ENCODE data around the gene HOXD9. TPM values are rescaled to one million over a fixed set of nuclear protein-coding genes. Genes with fewer than 3 reads are reported as not detected.

Gene HOXD9
- total RNA-seq, 1 donor from 2014 or later = not detected

DNA sequence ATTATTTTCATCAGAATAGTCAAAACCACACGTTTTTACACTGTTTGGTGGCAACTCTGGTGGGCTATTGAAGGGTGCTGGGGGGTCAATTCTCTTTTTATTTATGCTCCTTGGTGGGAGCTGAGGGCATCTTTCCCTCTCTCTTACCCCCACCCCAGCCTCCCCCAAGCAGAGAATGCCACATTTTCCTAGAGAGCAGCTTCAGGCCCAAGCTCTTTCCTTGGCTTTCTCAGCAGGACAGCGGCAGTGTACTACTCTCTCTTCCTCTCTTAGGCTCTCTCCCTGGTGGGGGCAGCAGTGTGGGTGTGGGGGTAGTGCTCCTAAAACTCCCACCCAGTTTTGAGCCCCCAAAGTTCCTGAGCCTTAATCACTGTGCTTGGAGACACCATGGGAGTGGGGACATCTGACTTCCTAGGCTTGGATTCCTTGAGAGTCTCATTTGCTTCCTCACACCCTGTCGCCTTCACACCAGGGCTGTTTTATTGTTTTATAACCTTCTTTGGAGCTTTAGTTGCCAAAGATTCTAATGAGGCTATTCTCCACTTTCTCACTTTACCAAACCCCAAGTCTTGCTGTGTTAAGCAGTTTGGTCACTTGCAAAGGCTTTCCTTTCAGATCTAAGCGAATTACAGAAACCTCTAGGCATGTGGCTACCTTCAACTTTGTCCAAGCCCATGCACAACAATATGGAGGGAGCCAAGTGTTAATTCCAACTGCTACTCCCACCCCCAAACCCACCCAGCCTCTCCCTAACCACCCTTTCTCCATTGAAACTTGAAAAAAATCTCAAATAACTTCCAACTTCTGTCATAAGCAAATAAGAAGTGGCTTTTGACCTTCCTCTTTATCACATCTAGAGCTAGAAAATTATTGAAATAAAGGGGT lies 22.8 kb downstream of the HOXD9 start:
- H3K36me3 Mint-ChIP-seq (ENCODE audit: low read depth) = no peaks in the 10 kb centered on the region
- no peaks in the 10 kb centered on the region for H3K4me1 Mint-ChIP-seq (ENCODE audit: low read depth)
- H3K4me3 Mint-ChIP-seq (ENCODE audit: unreplicated experiment) = no peak overlapping the region
- H3K27me3 Mint-ChIP-seq (ENCODE audit: low read depth) = peaks cover 89% of the 10 kb centered on the region
- DNase-seq (ENCODE audit: low spot score) = no peak
- no peaks in the 10 kb centered on the region for H3K9me3 Mint-ChIP-seq (ENCODE audit: low read depth)
- no peak overlapping the region for H3K27ac Mint-ChIP-seq (ENCODE audit: unreplicated experiment)
- no peak for TF ChIP-seq CTCF (IDR thresholded peaks at IDR 0.05)

GRCh38 chr2:176146101-176146500 lies 23.6 kb downstream of the HOXD9 start:
- TF ChIP-seq CTCF (IDR thresholded peaks at IDR 0.05) = no peak
- no peaks in the 10 kb centered on the region for H3K4me1 Mint-ChIP-seq (ENCODE audit: low read depth)
- H3K27ac Mint-ChIP-seq (ENCODE audit: unreplicated experiment) = no peak overlapping the region

DNA sequence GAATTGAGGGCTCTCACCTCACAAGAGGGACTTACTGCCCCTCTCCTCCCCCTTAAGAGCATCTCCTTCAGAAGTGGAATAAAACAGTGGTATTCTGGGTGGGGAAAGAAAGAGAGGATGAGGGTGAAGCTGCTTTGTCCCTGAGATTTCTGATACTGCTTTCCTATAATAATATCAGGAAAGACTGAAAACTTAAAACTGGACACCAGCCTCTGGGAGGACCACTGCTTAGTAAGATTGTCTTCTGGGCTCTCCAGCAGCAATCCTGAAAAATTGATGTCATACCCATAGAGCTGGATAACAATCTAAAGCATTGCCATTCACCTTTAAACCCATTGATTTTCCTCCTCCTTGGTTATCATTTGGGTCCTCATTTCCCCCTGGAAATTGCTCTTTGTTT lies 24.1 kb downstream of the HOXD9 start:
- Mint-ChIP-seq H3K9me3 (ENCODE audit: low read depth) (no peaks in the 10 kb centered on the region), H3K27ac (ENCODE audit: unreplicated experiment) (no peak overlapping the region), H3K4me3 (ENCODE audit: unreplicated experiment) (no peak overlapping the region), H3K36me3 (ENCODE audit: low read depth) (no peaks in the 10 kb centered on the region), H3K4me1 (ENCODE audit: low read depth) (no peaks in the 10 kb centered on the region), H3K27me3 (ENCODE audit: low read depth) (peaks cover 91% of the 10 kb centered on the region)
- TF ChIP-seq CTCF (IDR thresholded peaks at IDR 0.05) = no peak
- DNase-seq (ENCODE audit: low spot score) = no peak

More at GRCh38 chr2:176146101-176146500, 23.6 kb downstream of the HOXD9 start:
- no peak overlapping the region for H3K4me3 Mint-ChIP-seq (ENCODE audit: unreplicated experiment)
- DNase-seq (ENCODE audit: low spot score) = no peak
- no peaks in the 10 kb centered on the region for H3K36me3 Mint-ChIP-seq (ENCODE audit: low read depth)
- no peaks in the 10 kb centered on the region for H3K9me3 Mint-ChIP-seq (ENCODE audit: low read depth)
- peaks cover 92% of the 10 kb centered on the region for H3K27me3 Mint-ChIP-seq (ENCODE audit: low read depth)

DNA sequence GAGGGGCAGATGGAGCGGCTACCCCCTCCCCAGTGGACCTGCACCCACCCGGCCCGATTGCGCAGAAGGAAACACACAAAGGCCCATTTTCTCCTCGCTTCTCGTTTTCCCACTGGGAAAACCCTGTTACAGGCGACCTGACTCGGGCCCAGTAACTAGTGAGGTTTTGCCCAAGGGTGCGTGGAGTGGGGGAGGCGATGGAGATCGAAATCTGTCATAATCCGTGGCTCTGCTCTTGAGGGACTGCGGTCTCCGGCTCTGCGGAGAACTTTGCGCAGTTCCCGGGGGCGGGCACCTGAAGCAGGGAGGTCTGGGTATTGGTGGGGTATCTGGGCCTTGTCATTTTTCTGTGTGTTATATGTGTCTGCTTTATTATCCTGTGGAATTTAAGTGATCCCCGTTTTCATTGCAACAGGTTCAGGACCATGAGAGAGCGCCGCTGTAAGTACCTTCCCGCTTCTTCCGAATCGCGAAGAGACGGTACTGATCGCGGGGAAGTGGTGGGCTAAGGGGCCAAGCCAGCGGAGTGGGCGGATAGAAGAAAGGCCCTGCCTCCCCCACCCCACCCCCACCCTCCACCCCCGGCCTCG lies 24.8 kb downstream of the HOXD9 start:
- Mint-ChIP-seq H3K27ac (ENCODE audit: unreplicated experiment) (no peak overlapping the region), H3K9me3 (ENCODE audit: low read depth) (no peaks in the 10 kb centered on the region), H3K27me3 (ENCODE audit: low read depth) (peaks cover 87% of the 10 kb centered on the region), H3K4me1 (ENCODE audit: low read depth) (no peaks in the 10 kb centered on the region), H3K4me3 (ENCODE audit: unreplicated experiment) (no peak overlapping the region), H3K36me3 (ENCODE audit: low read depth) (no peaks in the 10 kb centered on the region)
- no peak for TF ChIP-seq CTCF (IDR thresholded peaks at IDR 0.05)
- DNase-seq (ENCODE audit: low spot score) = no peak

DNA sequence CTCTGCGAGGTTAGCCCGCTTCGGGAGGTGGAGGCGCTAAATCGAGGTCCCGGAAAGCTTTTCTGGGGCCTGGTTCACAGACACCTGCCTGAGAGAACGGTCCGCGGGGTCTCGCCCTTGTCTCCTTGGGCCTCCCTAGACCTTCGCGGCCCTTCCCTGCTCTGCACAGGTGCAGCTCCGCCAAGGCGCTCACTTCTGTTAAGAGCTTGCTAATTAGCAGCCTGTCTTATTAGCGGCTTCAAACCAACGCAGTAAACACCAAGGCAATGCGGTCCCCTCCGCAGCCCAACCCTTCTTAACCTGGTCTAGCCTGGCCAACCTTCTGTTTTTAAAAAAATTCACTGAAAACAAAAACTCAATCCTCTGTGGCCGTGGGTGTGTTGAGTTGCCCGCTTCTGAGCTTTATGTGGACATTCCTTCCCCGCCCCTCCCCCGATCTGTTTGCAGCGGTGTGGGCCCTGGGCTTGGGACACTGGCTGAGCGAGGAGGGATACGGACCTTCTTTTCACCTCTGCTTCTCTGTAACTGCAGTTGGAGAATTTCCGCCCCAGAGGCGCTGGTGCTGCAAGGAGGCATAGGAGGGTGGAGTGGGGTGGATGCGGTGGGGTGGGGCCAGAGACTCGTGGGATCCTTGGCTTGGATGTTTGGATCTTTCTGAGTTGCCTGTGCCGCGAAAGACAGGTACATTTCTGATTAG lies 25.4 kb downstream of the HOXD9 start:
- H3K27ac Mint-ChIP-seq (ENCODE audit: unreplicated experiment) = no peak overlapping the region

More for the DNA sequence above, 25.4 kb downstream of the HOXD9 start:
- Mint-ChIP-seq H3K4me1 (ENCODE audit: low read depth) (no peaks in the 10 kb centered on the region), H3K9me3 (ENCODE audit: low read depth) (no peaks in the 10 kb centered on the region), H3K4me3 (ENCODE audit: unreplicated experiment) (no peak overlapping the region), H3K27me3 (ENCODE audit: low read depth) (peaks cover 87% of the 10 kb centered on the region), H3K36me3 (ENCODE audit: low read depth) (no peaks in the 10 kb centered on the region)
- no peak for TF ChIP-seq CTCF (IDR thresholded peaks at IDR 0.05)
- DNase-seq (ENCODE audit: low spot score) = no peak

All from chondrocyte (in vitro differentiated cells).